Gastroesophageal sphincter (tissue), 4 donors: ENCODE measurements around the gene BIN2. TPM values are rescaled to one million over a fixed set of nuclear protein-coding genes. Genes with fewer than 3 reads are reported as not detected.
"Not testable (repeated sequence)": the region's sequence is repeated elsewhere in the genome, so short reads cannot be mapped to it uniquely, and the experiment has no call there.

Source experiments
- ATAC-seq: fragments of 150-250 bp; one replicate; pipeline ENCODE4 v1.9.1; 2016; ENCODE audit warnings: mild to moderate bottlenecking, moderate library complexity
- H3K27ac ChIP-seq, 4 donors: fragments of 200-600 bp; sonication (generic) in 3 of 4; 1 replicate in 3 of 4; 2 replicates in 1 of 4; pipeline ENCODE4 v1.5.1; 2016 to 2019
- H3K27me3 ChIP-seq: fragments of 200-600 bp; sonication (generic); one replicate; pipeline ENCODE4 v1.5.1; 2019
- H3K36me3 ChIP-seq, 2 donors: fragments of 200-600 bp; sonication (generic); one replicate each; pipeline ENCODE4 v1.5.1; 2019; ENCODE audit warnings: control low read depth in 1 of 2
- H3K4me1 ChIP-seq, 3 donors: fragments of 200-600 bp; sonication (generic); 1 replicate in 2 of 3; 2 replicates in 1 of 3; pipeline ENCODE4 v1.5.1; 2016 to 2019; ENCODE audit warnings: control low read depth in 2 of 3
- H3K4me3 ChIP-seq, 2 donors: fragments of 200-600 bp; sonication (generic); one replicate each; pipeline ENCODE4 v1.5.1; 2019; ENCODE audit warnings: mild to moderate bottlenecking in 1 of 2, moderate library complexity in 1 of 2
- H3K9me3 ChIP-seq, 3 donors: fragments of 200-600 bp; sonication (generic); one replicate each; pipeline ENCODE4 v1.5.1; 2017 to 2019; ENCODE audit warnings: control low read depth in 2 of 3
- EP300 ChIP-seq: sonication (generic); formaldehyde crosslinking; IDR thresholded peaks from one replicate; pipeline ENCODE4 v1.6.1; 2017; ENCODE audit warnings: antibody characterized with exemption, mild to moderate bottlenecking
- POLR2A ChIP-seq, 2 donors: fragments of 450-650 bp; IDR thresholded peaks; one replicate each; pipeline ENCODE4 v1.6.1; 2017; ENCODE audit warnings: antibody characterized with exemption in 2 of 2, mild to moderate bottlenecking in 2 of 2, moderate library complexity in 1 of 2
- POLR2AphosphoS5 ChIP-seq: sonication (generic); formaldehyde crosslinking; IDR thresholded peaks from one replicate; pipeline ENCODE4 v1.6.1; 2017; ENCODE audit warnings: antibody characterized with exemption
- WGBS, 2 donors: methylation state at CpG; one replicate each; pipeline ENCODE4 v1.1.5; 2018; ENCODE audit warnings: low coverage in 1 of 2; 5-methylcytosine and 5-hydroxymethylcytosine counted together
- total RNA-seq, 4 donors: library from RNA; depleted of rRNA; stranded (reverse); fragments of >200 nt; gene quantifications; one replicate each; pipeline ENCODE4 v1.1.0, GENCODE V29; 2016
- TF ChIP-seq, protein P1 (sequence below), 4 experiments: fragments of 200-600 bp in 2 of 4; fragments of 450-650 bp in 2 of 4; sonication (generic) in 1 of 4; IDR thresholded peaks; one replicate each; pipeline ENCODE4 v1.5.1; 2017 to 2019; ENCODE audit warnings: antibody characterized with exemption in 4 of 4, mild to moderate bottlenecking in 2 of 4, moderate library complexity in 2 of 4

BIN2 gene
- total RNA-seq, 4 donors from 2014 or later, result 0.62 to 5.4 (median 2.0) TPM

GRCh38 chr12:51293696-51294095 lies 30.3 kb downstream of the BIN2 start:
- Histone ChIP-seq H3K4me1 (no peaks in the 10 kb centered on the region), H3K27ac (no peak overlapping the region), H3K27me3 (no peaks in the 10 kb centered on the region), H3K36me3 (no peaks in the 10 kb centered on the region), H3K9me3 (no peaks in the 10 kb centered on the region), H3K4me3 (no peak overlapping the region)
- TF ChIP-seq POLR2AphosphoS5 (no peak), EP300 (no peak), POLR2A (IDR thresholded peaks at IDR 0.05) (no peak)
- TF ChIP-seq, protein P1, sequence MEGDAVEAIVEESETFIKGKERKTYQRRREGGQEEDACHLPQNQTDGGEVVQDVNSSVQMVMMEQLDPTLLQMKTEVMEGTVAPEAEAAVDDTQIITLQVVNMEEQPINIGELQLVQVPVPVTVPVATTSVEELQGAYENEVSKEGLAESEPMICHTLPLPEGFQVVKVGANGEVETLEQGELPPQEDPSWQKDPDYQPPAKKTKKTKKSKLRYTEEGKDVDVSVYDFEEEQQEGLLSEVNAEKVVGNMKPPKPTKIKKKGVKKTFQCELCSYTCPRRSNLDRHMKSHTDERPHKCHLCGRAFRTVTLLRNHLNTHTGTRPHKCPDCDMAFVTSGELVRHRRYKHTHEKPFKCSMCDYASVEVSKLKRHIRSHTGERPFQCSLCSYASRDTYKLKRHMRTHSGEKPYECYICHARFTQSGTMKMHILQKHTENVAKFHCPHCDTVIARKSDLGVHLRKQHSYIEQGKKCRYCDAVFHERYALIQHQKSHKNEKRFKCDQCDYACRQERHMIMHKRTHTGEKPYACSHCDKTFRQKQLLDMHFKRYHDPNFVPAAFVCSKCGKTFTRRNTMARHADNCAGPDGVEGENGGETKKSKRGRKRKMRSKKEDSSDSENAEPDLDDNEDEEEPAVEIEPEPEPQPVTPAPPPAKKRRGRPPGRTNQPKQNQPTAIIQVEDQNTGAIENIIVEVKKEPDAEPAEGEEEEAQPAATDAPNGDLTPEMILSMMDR (IDR thresholded peaks at IDR 0.05), result no peak
- ATAC-seq, result no peak

DNA sequence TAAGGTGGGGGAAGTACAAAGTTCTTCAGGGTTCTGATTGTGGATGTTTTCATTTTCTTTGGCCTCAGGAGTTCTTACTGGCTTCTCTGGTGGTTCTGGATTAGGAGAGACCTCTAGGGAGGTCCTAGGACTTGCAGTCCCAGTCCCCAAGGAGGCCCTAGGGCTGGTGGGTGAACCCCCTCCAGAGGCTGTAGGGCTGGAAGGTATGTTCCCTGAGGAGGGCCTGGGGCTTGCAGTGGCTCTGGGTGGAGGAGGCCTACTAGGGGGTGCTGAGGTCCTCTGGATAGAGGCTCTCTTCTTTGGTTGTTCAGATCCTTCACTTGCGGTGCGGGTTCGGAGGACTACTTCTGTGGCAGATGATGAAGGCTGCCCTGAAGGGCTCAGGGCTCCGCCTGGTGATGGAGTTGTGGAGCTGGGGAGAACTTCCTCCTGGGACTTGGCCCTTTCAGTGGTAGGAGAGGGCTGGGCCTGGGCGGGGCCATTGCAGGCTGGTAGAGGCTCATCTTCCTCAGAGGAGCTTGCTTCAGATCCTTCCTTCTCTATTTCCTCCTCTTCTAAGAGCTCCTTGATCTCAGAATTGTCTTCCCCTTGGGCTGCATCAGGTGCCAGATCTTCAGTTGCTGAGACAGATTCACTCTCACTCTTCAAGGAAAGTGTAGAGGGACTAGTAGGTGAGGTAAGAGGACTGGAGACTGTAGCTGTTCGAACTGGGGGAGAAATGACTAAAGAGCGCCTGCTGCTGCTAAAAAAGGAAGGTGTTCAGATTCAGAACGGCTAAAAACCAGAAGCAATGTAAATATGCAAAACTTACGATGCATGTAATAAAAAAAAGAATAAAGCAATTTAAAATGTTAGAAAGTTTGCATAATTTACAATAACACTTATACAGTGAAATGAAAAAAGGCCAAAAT lies 32.1 kb downstream of the BIN2 start:
- H3K9me3 ChIP-seq, H3K27ac ChIP-seq, H3K4me3 ChIP-seq, H3K27me3 ChIP-seq, H3K4me1 ChIP-seq, H3K36me3 ChIP-seq: not testable (repeated sequence)
- WGBS, 2 donors, result 46 to 85% methylated on average over 2 to 4 of the region's 9 CpGs
- peak; percentile 62 for ATAC-seq

- WGBS, 2 donors, result 92 to 100% methylated on average over 1 of the region's 1 CpG
- H3K9me3 ChIP-seq, result no peaks in the 10 kb centered on the region
- TF ChIP-seq, protein P1 (IDR thresholded peaks at IDR 0.05), result no peak
- no peak for TF ChIP-seq POLR2AphosphoS5
- TF ChIP-seq EP300, result no peak
- no peak for TF ChIP-seq POLR2A (IDR thresholded peaks at IDR 0.05)
- peaks cover 12% of the 10 kb centered on the region for H3K27me3 ChIP-seq
- no peak overlapping the region for H3K4me3 ChIP-seq
- no peaks in the 10 kb centered on the region for H3K4me1 ChIP-seq
- no peak overlapping the region for H3K27ac ChIP-seq
- no peaks in the 10 kb centered on the region for H3K36me3 ChIP-seq
- no peak for ATAC-seq
Observed at GRCh38 chr12:51285843-51286242, 38.1 kb downstream of the BIN2 start.

GRCh38 chr12:51281202-51281924 lies 42.6 kb downstream of the BIN2 start:
- ATAC-seq, result no peak
- no peaks in the 10 kb centered on the region for H3K36me3 ChIP-seq
- no peak overlapping the region for H3K4me3 ChIP-seq
- 73 to 80% methylated on average over 2 to 4 of the region's 4 CpGs for WGBS, 2 donors
- no peaks in the 10 kb centered on the region for H3K4me1 ChIP-seq
- H3K27ac ChIP-seq, result no peak overlapping the region
- no peak for TF ChIP-seq POLR2AphosphoS5
- TF ChIP-seq, protein P1 (IDR thresholded peaks at IDR 0.05), result no peak
- TF ChIP-seq POLR2A (IDR thresholded peaks at IDR 0.05), result no peak
- TF ChIP-seq EP300, result no peak
- H3K27me3 ChIP-seq, result peaks cover 12% of the 10 kb centered on the region
- no peaks in the 10 kb centered on the region for H3K9me3 ChIP-seq

GRCh38 chr12:51275088-51275487 lies 48.9 kb downstream of the BIN2 start:
- no peak overlapping the region for H3K4me3 ChIP-seq
- H3K27ac ChIP-seq, result no peak overlapping the region
- TF ChIP-seq POLR2A (IDR thresholded peaks at IDR 0.05), result no peak
- no peak for TF ChIP-seq POLR2AphosphoS5
- TF ChIP-seq, protein P1 (IDR thresholded peaks at IDR 0.05), result no peak
- TF ChIP-seq EP300, result no peak
- H3K36me3 ChIP-seq, result no peaks in the 10 kb centered on the region
- H3K4me1 ChIP-seq, result peaks cover 0 to 10% (median 0%) of the 10 kb centered on the region in 3 donors
- no peak for ATAC-seq
- no peaks in the 10 kb centered on the region for H3K9me3 ChIP-seq
- H3K27me3 ChIP-seq, result peaks cover 30% of the 10 kb centered on the region
- 83% methylated on average over 1 of the region's 1 CpG; no CpG with 5 or more reads in 1 of the 2 donors for WGBS, 2 donors

DNA sequence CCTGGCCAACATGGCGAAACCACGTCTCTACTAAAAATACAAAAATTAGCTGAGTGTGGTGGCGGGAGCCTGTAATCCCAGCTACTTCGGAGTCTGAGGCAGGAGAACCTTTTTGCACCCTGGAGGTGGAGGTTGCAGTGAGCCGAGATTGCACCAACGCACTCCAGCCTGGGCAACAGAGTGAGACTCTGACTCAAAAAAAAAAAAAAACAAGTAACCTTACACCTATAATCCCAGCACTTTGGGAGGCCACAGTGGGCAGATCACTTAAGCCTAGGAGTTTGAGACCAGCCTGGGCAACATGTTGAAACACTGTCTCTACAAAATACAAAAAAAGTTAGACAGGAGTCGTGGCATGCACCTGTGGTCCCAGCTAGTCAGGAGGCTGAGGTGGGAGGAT lies 51.2 kb downstream of the BIN2 start:
- not testable (repeated sequence) for H3K4me3 ChIP-seq, ATAC-seq, H3K36me3 ChIP-seq, H3K9me3 ChIP-seq, H3K27ac ChIP-seq
- Histone ChIP-seq H3K27me3 (peaks cover 38% of the 10 kb centered on the region), H3K4me1 (peaks cover 0 to 20% (median 0%) of the 10 kb centered on the region in 3 donors)
- WGBS, 2 donors, result 86% methylated on average over 3 of the region's 7 CpGs; no CpG with 5 or more reads in 1 of the 2 donors
